WTC11 (cell line): ENCODE results near the gene CD300A. TPM values are rescaled to one million over a fixed set of nuclear protein-coding genes. Genes with fewer than 3 reads are reported as not detected.

ENCODE experiments used
- ATAC-seq: fragments of 200-7000 bp; cut with Tn5 transposase; 2 replicates; pipeline ENCODE4 v1.10.0; 2021; ENCODE audit warnings: mild to moderate bottlenecking, moderate library complexity
- CTCF ChIA-PET: fragments of 300-600 bp; sonication (Branson Sonifier 250); formaldehyde crosslinking; loops from one replicate; lab custom pipeline; 2021; ENCODE audit warnings: antibody characterized with exemption; lab: Charles Lee
- POLR2A ChIA-PET: fragments of 350-600 bp; sonication (Branson Sonifier 250); formaldehyde crosslinking; loops from one replicate; lab custom pipeline; 2021; ENCODE audit warnings: antibody characterized with exemption; lab: Charles Lee
- DNase-seq: peaks from one replicate; pipeline ENCODE4 v3.0.0; 2021; ENCODE audit warnings: low spot score
- H3K27ac Mint-ChIP-seq: 2 replicates; pipeline ENCODE4 v1.8.0; 2021; ENCODE audit warnings: mixed read lengths
- H3K27me3 Mint-ChIP-seq: 2 replicates; pipeline ENCODE4 v1.8.0; 2021; ENCODE audit warnings: low read depth, mild to moderate bottlenecking, moderate library complexity, mixed read lengths
- H3K36me3 Mint-ChIP-seq: 2 replicates; pipeline ENCODE4 v1.8.0; 2021; ENCODE audit warnings: mixed read lengths
- H3K4me1 Mint-ChIP-seq: 2 replicates; pipeline ENCODE4 v1.8.0; 2022; ENCODE audit warnings: mixed read lengths
- H3K4me3 Mint-ChIP-seq: 2 replicates; pipeline ENCODE4 v1.8.0; 2021; ENCODE audit warnings: mild to moderate bottlenecking, moderate library complexity, mixed read lengths
- H3K9me3 Mint-ChIP-seq: 2 replicates; pipeline ENCODE4 v1.8.0; 2021; ENCODE audit warnings: mixed read lengths
- CREB1 ChIP-seq: sonication (generic); formaldehyde crosslinking; IDR thresholded peaks from 2 replicates; pipeline ENCODE4 v1.8.0; 2023; ENCODE audit warnings: mild to moderate bottlenecking, missing genetic modification reagents
- FOXP1 ChIP-seq: sonication (generic); formaldehyde crosslinking; IDR thresholded peaks from 2 replicates; pipeline ENCODE4 v1.8.0; 2022; ENCODE audit warnings: missing genetic modification reagents, mild to moderate bottlenecking, moderate library complexity, borderline replicate concordance
- GRHL2 ChIP-seq: fragments of 250-450 bp; sonication (Bioruptor Pico); IDR thresholded peaks from 2 replicates; pipeline ENCODE4 v1.8.0; 2022; ENCODE audit warnings: mild to moderate bottlenecking, moderate library complexity; ENCODE audit not compliant: insufficient replicate concordance, severe bottlenecking
- GTF2I ChIP-seq: fragments of 250-450 bp; sonication (Bioruptor Pico); conservative IDR thresholded peaks from 2 replicates; pipeline ENCODE4 v1.4.0; 2021; ENCODE audit warnings: mild to moderate bottlenecking
- HMGA2 ChIP-seq: fragments of 250-450 bp; sonication (Bioruptor Pico); IDR thresholded peaks from 2 replicates; pipeline ENCODE4 v1.4.0; 2021; ENCODE audit warnings: mild to moderate bottlenecking, moderate library complexity
- IRF1 ChIP-seq: sonication (generic); formaldehyde crosslinking; IDR thresholded peaks from 2 replicates; pipeline ENCODE4 v1.8.0; 2023; ENCODE audit warnings: missing genetic modification reagents
- JAZF1 ChIP-seq: fragments of 250-450 bp; sonication (Bioruptor Pico); IDR thresholded peaks from 2 replicates; pipeline ENCODE4 v1.9.0; 2021; ENCODE audit warnings: moderate library complexity, mild to moderate bottlenecking, inconsistent platforms
- MYBL2 ChIP-seq: sonication (generic); formaldehyde crosslinking; IDR thresholded peaks from 2 replicates; pipeline ENCODE4 v1.8.1; 2023; ENCODE audit warnings: mild to moderate bottlenecking, moderate library complexity, missing genetic modification reagents
- NR1H2 ChIP-seq: sonication (generic); formaldehyde crosslinking; IDR thresholded peaks from 2 replicates; pipeline ENCODE4 v1.9.0; 2021; ENCODE audit warnings: mild to moderate bottlenecking, moderate library complexity, missing genetic modification reagents
- NR3C1 ChIP-seq: sonication (generic); formaldehyde crosslinking; conservative IDR thresholded peaks from 2 replicates; pipeline ENCODE4 v1.8.1; 2023; ENCODE audit warnings: low read depth, mild to moderate bottlenecking, missing genetic modification reagents
- RORB ChIP-seq: fragments of 250-450 bp; sonication (Bioruptor Pico); IDR thresholded peaks from 2 replicates; pipeline ENCODE4 v1.9.0; 2021; ENCODE audit warnings: mild to moderate bottlenecking
- ZBTB43 ChIP-seq: sonication (generic); formaldehyde crosslinking; IDR thresholded peaks from 2 replicates; pipeline ENCODE4 v1.8.1; 2023; ENCODE audit warnings: mild to moderate bottlenecking, missing genetic modification reagents
- ZNF121 ChIP-seq: sonication (generic); formaldehyde crosslinking; IDR thresholded peaks from 2 replicates; pipeline ENCODE4 v1.8.0; 2023; ENCODE audit warnings: missing genetic modification reagents
- ZNF219 ChIP-seq: sonication (generic); formaldehyde crosslinking; IDR thresholded peaks from 2 replicates; pipeline ENCODE4 v1.8.0; 2023; ENCODE audit warnings: missing genetic modification reagents, mild to moderate bottlenecking, borderline replicate concordance
- ZNF232 ChIP-seq: sonication (generic); formaldehyde crosslinking; IDR thresholded peaks from 2 replicates; pipeline ENCODE4 v1.8.0; 2022; ENCODE audit warnings: mild to moderate bottlenecking, missing genetic modification reagents
- ZNF416 ChIP-seq: fragments of 250-450 bp; sonication (Bioruptor Pico); IDR thresholded peaks from 2 replicates; pipeline ENCODE4 v1.9.0; 2021; ENCODE audit warnings: mild to moderate bottlenecking, inconsistent platforms
- total RNA-seq: library from RNA; stranded (reverse); gene quantifications from 3 replicates; pipeline ENCODE4 v1.2.3, GENCODE V29; 2021
- TF ChIP-seq, protein P1 (sequence below): fragments of 200-600 bp; IDR thresholded peaks from 2 replicates; pipeline ENCODE4 v1.8.0; 2022; ENCODE audit warnings: antibody characterized with exemption
- TF ChIP-seq, protein P2 (sequence below): sonication (generic); formaldehyde crosslinking; IDR thresholded peaks from 2 replicates; pipeline ENCODE4 v1.8.1; 2023; ENCODE audit warnings: mild to moderate bottlenecking, moderate library complexity, missing genetic modification reagents

The CD300A gene
- total RNA-seq, 1 experiment from 2014 or later = 1.1 TPM

DNA sequence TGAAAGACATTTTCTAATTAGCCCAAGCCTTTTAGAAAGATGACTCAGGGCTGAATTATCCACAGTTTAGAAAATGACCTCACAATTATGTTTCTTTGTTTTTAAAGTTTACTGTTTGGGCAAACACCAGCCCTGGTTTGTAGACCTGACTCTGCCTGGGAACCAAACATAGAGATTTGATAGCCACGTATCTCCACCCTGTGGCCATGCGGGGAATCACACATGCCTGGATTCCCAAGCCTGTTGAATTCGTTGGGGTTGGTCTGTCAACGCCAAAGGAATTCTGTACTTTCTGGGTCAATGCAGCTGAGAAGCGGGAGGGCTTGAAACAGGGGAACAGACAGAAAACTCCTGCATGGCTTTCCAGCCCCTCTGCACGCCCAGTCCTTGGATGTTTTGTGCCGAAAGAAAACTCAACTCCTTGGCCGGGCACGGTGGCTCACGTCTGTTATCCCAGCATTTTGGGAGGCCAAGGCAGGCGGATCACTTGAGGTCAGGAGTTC lies 26.9 kb downstream of the CD300A start:
- H3K36me3 Mint-ChIP-seq = peaks cover 9% of the 10 kb centered on the region; the same call in 1 of the 2 replicates
- ChIA-PET CTCF (interaction anchor here (0.6 to 2.9 kb wide), 11 partner anchors 40 to 141 kb away, joined by 3 to 23 read pairs (median 4); partner anchors contain the start of genes BTBD17 and GPR142), POLR2A (no interaction called here)
- H3K4me3 Mint-ChIP-seq = no peak overlapping the region
- peaks cover 15% of the 10 kb centered on the region for H3K9me3 Mint-ChIP-seq
- no peak for TF ChIP-seq ZNF121 (CRISPR knock-in tag)
- TF ChIP-seq, protein P1, sequence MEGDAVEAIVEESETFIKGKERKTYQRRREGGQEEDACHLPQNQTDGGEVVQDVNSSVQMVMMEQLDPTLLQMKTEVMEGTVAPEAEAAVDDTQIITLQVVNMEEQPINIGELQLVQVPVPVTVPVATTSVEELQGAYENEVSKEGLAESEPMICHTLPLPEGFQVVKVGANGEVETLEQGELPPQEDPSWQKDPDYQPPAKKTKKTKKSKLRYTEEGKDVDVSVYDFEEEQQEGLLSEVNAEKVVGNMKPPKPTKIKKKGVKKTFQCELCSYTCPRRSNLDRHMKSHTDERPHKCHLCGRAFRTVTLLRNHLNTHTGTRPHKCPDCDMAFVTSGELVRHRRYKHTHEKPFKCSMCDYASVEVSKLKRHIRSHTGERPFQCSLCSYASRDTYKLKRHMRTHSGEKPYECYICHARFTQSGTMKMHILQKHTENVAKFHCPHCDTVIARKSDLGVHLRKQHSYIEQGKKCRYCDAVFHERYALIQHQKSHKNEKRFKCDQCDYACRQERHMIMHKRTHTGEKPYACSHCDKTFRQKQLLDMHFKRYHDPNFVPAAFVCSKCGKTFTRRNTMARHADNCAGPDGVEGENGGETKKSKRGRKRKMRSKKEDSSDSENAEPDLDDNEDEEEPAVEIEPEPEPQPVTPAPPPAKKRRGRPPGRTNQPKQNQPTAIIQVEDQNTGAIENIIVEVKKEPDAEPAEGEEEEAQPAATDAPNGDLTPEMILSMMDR = peak; percentile 83
- no peak for TF ChIP-seq ZNF219 (CRISPR knock-in tag)
- peak; percentile 88 for DNase-seq
- peaks cover 6% of the 10 kb centered on the region for H3K27me3 Mint-ChIP-seq
- peaks cover 3% of the 10 kb centered on the region; the same call in 1 of the 2 replicates for H3K4me1 Mint-ChIP-seq
- ATAC-seq = peak; percentile 96
- H3K27ac Mint-ChIP-seq = no peak overlapping the region

DNA sequence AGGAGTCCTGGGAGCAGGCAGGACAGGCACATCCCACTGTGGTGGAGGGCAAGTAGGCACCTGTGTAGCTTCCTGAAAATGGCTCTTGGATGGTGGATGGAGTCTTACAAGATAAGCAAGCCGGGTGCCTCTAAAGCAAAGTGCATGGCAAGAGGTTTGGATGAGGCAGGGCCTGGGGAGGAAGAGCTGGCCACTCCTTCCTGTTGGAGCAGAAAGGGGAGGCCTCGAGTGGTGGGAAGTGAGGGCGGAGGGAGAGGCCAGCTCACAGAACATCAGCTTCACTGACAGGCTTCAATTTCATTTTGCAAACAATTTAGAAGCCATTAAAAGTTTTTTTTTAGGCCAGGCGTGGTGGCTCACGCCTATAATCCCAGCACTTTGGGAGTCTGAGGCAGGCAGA lies 31.0 kb downstream of the CD300A start:
- Mint-ChIP-seq H3K4me3 (no peak overlapping the region), H3K4me1 (0 out of 2 replicates have a peak, but pooled peaks cover 3% of the 10 kb centered on the region), H3K27me3 (no peaks in the 10 kb centered on the region; the same call in 1 of the 2 replicates), H3K9me3 (no peaks in the 10 kb centered on the region), H3K27ac (peak overlapping the region; percentile 54; the same call in 1 of the 2 replicates), H3K36me3 (no peaks in the 10 kb centered on the region)
- no peak for ATAC-seq
- DNase-seq = no peak
- POLR2A ChIA-PET = interaction anchor here (0.5 to 0.7 kb wide), 2 partner anchors 48 to 58 kb away, joined by 4 read pairs; no protein-coding TSS in a partner anchor
- TF ChIP-seq HMGA2 (CRISPR knock-in tag) (no peak), ZNF232 (CRISPR knock-in tag) (no peak), RORB (CRISPR knock-in tag) (no peak), FOXP1 (CRISPR knock-in tag) (no peak), NR1H2 (no peak), ZBTB43 (CRISPR knock-in tag) (no peak), GTF2I (CRISPR knock-in tag) (no peak), JAZF1 (CRISPR knock-in tag) (no peak), CREB1 (CRISPR knock-in tag) (no peak), NR3C1 (CRISPR knock-in tag) (no peak), GRHL2 (CRISPR knock-in tag) (no peak), IRF1 (no peak), MYBL2 (CRISPR knock-in tag) (no peak), ZNF416 (no peak)
- TF ChIP-seq, protein P2, sequence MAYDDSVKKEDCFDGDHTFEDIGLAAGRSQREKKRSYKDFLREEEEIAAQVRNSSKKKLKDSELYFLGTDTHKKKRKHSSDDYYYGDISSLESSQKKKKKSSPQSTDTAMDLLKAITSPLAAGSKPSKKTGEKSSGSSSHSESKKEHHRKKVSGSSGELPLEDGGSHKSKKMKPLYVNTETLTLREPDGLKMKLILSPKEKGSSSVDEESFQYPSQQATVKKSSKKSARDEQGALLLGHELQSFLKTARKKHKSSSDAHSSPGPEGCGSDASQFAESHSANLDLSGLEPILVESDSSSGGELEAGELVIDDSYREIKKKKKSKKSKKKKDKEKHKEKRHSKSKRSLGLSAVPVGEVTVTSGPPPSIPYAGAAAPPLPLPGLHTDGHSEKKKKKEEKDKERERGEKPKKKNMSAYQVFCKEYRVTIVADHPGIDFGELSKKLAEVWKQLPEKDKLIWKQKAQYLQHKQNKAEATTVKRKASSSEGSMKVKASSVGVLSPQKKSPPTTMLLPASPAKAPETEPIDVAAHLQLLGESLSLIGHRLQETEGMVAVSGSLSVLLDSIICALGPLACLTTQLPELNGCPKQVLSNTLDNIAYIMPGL (CRISPR knock-in tag) = no peak
- CTCF ChIA-PET = interaction anchor here (0.8 to 3.7 kb wide), 6 partner anchors 31 to 129 kb away, joined by 3 to 26 read pairs (median 5); partner anchors contain the start of gene CD300A
